Cardiac septum (tissue), 1 donor: ENCODE results near the gene SPAG16. TPM values are rescaled to one million over a fixed set of nuclear protein-coding genes. Genes with fewer than 3 reads are reported as not detected.

ENCODE experiments used
- DNase-seq: peaks from one replicate; pipeline ENCODE4 v3.0.0-alpha.2; 2020; ENCODE audit warnings: low spot score
- intact Hi-C: fragments of 100-400 bp; cut with DNase I; formaldehyde crosslinking; loops from one replicate; pipeline ENCODE4 v1.14.0; 2022
- total RNA-seq: library from RNA; stranded (reverse); fragmentation: NEBNext Ultra II Directional; extraction: Animal tissue kit (Norgen Biotek cat#: 25700); gene quantifications from one replicate; pipeline ENCODE4 v1.2.1, GENCODE V29; 2021
- donor health status: DM: no; HTN: no; CAD: no.

Gene SPAG16
- total RNA-seq, 1 donor from 2014 or later, result 22.8 TPM

DNA sequence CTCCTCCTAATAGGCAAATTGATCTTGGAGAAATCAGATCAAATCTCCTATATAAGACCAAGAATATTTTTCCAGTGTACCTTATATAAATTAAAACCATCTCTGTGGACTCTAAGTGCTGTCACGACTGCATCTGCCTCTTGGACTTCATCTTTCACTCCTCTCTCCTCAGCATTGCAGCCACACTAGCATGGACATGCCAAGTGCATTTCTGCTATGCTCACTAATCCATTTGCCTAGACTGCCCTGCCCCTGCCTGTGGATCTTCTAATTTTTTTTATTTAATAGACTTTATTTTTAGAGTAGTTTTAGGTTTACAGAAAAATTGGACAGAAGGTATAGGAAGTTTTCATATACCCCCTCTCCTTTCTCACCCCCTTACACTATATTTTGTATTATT lies 979.9 kb downstream of the SPAG16 start:
- intact Hi-C loops, result no loop called here

DNA sequence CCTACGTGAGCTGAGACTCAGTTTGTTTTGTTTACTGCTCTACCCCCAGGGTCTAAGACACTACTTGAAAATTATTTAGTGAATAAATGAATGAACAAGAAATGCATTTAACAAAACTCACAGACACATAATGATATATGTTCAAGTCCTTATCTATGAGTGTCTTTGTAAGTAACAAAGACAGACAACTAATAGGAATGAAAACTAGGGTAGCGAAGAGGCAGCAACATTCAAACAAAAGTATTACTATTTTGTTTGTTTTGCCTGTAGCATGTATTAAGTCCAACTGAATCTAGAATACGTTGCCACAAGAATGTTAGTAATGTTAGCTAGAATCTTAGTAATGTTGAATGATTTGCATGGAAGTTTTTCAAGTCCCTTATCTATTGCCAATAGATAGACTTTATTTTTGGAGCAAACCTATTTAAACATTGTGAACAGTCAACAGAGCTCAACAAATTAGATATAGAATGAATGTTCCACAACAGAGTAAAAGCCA lies 981.8 kb downstream of the SPAG16 start:
- intact Hi-C loops, result no loop called here
- DNase-seq, result no peak

More for the DNA sequence above, 979.9 kb downstream of the SPAG16 start:
- DNase-seq, result no peak

DNA sequence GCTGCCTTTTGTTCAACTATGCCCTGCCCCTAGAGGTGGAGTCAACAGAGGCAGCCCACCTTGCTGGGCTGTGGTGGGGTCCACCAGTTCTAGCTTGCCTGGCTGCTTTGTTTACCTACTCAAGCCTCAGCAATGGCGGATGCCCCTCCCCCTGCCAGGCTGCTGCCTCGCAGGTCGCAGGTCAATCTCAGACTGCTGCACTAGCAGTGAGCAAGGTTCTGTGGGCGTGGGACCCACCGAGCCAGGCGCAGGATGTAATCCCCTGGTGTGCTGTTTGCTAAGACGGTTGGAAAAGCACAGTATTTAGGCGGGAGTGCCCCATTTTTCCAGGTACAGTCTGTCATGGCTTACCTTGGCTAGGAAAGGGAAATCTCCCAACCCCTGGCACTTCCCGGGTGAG lies 993.6 kb downstream of the SPAG16 start:
- no peak for DNase-seq
- intact Hi-C loops, result no loop called here

DNA sequence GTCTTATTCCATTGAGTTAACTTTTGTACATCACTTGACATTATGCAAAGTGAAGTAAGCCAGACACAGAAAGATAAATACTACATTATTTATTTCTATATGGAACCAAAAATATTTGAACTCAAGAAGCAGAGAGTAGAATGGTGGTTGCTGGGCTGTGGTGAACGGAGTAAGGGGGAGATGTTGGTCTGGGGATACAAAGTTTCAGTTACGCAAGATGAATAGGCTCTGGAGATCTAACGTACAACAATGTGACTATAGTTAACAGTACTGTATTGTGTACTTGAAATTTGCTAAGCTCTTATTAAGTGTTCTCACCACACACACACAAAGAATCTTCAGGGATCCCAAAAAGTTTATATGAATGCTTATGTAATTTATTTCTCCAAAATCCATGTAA lies 1001.7 kb downstream of the SPAG16 start:
- intact Hi-C loops, result no loop called here
- no peak for DNase-seq

DNA sequence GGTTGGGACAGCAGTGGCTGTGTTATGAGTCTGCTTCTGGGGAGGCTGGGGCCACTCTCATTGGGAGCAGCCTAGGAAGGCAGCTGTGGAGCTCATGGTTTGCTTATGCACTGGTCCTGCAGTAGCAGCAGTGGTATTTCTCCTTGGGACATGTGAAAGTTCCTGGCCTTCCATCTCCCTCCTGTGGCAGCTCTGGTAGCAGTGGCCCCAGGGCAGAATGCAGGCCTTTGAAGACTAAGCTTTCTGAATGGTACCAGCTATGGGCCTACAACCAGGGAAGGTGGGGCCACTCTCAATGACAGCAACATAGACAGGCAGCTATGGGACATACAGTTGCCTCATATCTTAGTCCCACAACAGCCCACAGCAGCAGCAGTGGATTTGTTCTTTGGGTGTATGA lies 1009.3 kb downstream of the SPAG16 start:
- DNase-seq, result no peak
- intact Hi-C loops, result no loop called here

DNA sequence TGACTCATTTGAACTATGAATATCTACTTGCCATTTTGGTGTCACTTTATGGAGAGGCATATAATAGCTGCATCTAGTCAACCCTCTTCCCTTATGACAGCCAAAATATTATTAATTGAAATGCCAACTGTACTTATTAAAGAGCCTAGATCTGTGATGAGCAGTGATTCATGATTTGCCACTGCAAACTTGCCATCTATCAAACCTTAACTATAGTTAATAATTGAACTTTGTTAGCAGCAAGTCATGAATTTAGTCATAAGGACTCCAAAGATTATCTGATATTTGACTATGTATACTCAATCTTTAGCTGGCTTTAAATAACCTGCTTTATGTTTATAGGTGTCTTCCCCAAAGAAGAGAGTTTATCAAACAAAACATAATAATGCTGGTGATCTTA lies 1010.2 kb downstream of the SPAG16 start:
- intact Hi-C loops, result no loop called here
- no peak for DNase-seq

DNA sequence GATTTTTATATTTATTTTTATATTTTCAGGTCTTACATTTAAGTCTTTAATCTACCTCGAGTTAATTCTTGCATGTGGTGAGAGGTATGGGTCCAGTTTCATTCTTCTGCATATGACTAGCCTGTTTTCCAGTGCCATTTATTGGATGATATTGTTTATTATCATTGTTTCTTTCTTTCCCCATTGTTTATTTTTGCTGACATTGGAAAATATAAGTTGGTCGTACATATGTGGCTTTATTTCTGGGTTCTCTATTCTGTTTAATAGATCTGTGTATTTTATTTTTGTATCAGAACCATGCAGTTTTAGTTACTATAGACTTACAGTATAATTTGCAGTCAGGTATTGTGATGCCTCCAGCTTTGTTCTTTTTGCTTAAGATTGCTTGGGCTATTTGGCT lies 1013.2 kb downstream of the SPAG16 start:
- no peak for DNase-seq
- intact Hi-C loops, result no loop called here

DNA sequence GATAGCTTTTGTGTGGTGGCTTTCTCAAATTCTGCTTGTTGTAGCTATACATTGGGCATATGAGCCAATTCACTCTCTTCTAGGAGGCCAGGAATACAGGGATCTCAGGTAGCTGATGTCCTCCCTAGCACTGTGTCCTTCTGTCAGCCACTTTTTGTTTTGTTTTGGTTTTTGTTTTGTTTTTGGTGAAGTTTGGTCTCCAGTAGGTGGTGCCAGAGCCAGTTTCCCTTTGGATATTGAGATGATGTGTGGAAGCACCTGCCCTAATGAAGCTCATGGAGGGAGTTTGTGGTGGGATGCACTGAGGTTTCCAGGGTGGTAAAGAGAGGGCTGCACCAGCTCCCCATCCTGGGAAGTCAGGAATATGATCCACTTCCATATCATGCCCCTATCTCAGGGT lies 1026.1 kb downstream of the SPAG16 start:
- DNase-seq, result no peak
- intact Hi-C loops, result no loop called here

DNA sequence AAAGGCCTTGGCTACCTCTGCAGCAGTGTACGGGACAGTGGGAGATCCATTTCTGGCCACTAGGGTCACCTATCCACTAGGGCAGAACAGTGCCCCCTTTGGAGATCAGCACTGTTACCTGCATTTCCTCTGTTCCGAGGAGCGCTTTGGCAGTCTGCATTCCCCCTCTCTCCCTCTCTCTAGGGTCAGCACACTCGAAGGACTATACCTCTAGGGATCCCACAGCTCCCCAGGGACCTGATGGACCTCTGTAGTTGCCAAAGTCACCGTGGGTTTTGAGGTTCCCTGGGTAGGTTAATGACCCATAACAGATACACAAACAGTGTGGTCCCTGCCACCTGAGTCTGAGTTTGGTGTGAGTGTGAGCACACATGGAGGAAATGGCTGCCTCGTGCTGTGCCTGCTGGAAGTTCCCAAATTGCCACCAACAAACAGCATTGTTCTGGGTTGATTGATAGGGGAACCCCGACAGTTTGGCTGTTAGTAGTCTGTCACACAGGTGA lies 1026.8 kb downstream of the SPAG16 start:
- intact Hi-C loops, result no loop called here
- DNase-seq, result no peak

DNA sequence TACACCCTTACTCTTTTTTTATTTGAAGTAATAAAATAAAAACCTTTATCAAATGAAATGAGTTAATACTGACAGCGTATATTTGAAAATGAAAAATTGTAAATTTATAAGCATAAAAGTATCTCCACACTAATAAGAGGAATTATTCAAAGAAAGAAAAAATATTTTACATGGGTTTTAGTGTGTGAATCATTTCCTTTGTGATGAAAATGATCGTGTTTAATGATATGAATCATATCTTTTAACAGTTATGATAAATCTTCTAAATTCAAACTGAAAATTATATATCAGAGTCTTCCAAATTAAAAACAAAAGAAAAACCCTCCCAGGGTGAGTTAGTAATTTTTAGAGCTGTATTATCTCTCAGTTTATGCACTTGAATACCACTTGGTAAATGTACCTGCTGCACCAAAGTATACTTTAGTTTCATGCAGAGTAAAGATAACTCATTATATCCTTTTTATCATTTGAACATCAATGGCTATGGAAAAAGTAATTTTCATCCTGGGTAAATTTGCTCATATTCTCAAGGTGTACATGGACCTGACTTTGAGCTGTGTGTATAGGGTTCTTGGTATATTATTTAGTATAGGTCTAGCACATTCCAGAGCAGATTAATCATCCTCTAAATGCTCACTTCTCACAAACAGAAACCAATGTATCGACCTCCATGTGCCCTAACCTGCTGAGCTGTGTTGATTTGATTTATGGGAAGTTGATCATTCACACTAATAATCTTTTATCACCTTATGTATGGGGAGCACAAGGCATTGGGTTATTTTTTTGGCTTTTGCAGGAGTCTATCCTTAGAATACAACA lies 1027.9 kb downstream of the SPAG16 start:
- intact Hi-C loops, result no loop called here
- DNase-seq, result no peak

DNA sequence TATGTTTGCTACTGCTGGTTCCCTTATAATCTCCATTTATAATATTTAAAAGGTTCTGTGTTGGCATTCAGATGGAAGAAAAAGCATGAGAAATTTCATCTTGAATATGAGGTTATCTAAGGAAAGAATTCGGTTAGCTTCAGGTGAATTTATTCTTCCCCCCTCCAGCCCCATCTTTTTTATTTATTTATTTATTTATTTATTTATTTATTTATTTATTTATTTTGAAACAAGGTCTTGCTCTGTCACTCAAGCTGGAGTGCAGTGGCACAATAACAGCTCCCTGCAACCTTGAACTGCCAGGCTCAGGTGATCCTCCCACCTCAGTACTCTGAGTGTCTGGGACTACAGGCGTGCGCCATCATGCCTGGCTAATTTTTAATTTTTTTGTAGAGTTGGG lies 1031.1 kb downstream of the SPAG16 start:
- DNase-seq, result no peak
- intact Hi-C loops, result no loop called here

DNA sequence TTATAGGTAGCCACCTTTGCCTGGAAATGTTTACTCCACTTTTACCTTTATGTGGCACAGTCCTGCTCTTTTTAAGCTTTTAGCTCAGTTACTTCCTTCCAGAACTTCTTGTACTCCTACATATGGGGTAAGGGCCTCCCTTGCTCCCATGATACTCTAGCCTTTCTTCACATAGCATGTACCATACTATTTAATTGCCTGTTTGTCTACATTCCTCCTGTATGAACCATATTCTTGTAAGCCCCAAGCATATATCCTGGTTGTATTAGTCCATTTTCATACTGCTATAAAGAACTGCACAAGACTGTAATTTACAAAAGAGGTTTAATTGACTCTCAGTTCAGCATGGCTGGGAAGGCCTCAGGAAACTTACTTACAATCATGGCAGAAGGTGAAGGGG lies 1035.9 kb downstream of the SPAG16 start:
- no peak for DNase-seq
- intact Hi-C loops, result no loop called here

DNA sequence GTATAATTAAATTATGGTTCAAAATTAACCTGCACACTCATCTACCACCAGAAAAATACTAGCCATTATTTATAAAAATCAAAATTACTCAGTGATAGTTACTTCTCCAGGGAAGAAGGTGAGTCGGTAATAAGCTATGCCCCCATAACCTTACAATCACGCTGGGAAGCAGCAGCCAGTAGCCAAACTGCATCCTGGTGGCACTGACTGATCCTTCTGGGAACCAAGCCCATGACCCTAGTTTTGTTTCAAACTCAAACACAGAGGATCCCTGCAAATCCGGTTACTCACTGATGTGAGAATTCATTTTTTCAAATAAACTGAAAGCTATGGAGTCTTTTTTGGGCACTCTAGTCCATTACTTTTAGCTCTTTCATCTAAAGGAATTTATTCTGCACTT lies 1038.4 kb downstream of the SPAG16 start:
- no peak for DNase-seq
- intact Hi-C loops, result no loop called here

DNA sequence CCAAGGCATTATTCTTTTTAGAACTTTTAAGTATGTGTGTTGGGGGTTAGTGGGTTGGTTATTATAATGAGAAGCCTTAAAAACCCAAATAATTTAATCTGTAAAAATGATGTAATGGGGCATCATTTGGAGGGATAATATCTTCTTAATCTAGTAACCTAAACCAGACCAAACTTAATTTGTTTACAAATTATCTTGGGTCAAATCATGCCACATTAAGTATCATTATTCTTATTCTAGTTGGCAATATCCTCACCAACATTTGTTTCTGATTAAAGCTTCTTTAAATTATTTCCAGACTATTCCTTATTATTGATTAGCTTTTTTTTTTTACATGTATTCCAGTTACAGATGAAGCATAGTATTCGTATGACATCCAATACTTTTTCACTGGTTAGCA lies 1041.1 kb downstream of the SPAG16 start:
- DNase-seq, result no peak
- intact Hi-C loops, result no loop called here

DNA sequence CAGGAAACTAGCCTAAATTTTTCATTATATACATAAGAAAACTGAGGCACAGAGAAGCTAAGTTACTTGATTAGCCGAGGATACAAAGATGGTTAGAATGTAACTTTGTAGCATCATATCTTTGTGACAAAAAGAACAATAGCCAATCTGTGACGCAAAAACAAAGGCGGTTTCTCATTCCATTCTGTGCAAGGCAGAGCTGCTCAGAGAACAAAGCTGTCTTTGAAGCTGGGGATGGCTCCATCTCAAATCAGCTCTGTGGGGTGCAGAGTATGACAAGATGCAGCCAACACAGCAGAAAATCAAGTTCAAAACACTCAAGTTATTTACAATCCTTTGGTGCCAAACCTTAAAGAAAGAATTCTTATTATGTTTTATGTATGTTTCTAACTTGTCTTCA lies 1044.7 kb downstream of the SPAG16 start:
- DNase-seq, result no peak
- intact Hi-C loops, result no loop called here

DNA sequence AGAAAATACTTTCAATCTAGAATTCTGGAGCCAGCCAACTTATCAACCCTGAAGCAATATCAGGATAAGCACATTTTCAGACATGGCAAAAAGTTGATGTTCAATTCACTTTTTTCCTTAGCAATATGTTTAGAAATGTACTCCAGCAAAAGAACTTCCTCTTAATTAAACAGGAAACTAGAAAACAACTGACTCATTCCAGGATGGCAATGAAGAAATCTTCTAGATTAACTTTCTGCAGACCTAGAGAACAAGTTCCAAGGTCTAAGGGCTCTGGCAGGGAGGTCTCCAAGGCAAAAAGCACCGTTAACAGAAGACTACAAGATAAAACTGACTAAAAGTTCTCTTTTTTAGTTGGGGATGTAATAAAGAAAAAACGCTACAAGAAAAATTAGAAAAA lies 1057.4 kb downstream of the SPAG16 start:
- intact Hi-C loops, result no loop called here
- no peak for DNase-seq

DNA sequence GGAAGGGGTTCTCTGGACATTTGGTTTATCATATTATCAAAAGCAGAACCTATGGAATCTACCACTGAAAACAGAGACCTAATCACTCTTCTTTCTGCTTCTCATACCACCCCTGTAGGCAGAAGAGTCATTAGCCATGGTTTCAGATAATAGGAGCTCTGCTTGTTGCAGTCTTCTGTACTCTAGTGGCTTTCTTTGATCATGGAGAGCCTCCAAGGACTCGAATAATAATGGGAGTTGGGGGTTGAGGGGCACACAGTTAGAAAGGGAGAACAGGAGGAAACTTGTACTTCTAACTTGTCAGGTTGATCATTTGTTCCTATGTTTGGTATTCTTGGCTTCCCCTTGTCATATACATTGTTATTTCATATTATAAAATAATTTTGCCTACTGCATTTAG lies 1074.2 kb downstream of the SPAG16 start:
- intact Hi-C loops, result no loop called here
- no peak for DNase-seq

DNA sequence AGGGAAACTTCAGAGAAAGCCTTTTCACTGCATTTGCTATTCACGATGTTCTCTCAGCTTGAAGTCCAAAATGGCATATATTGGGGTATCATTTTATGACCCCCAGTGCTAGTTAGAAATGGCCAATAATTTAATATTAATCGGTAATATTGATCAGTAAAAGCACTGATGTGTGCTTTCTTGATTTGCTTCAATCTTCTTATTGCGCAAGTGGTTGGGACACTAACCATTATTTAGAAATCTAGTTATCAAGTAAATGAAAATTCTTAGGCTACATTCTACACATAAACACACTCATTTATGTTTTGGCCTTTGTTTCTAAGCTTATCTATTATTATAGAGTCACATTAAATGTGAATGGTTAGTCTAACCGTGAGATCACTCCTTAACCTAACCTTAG lies 1076.9 kb downstream of the SPAG16 start:
- DNase-seq, result no peak
- intact Hi-C loops, result no loop called here

DNA sequence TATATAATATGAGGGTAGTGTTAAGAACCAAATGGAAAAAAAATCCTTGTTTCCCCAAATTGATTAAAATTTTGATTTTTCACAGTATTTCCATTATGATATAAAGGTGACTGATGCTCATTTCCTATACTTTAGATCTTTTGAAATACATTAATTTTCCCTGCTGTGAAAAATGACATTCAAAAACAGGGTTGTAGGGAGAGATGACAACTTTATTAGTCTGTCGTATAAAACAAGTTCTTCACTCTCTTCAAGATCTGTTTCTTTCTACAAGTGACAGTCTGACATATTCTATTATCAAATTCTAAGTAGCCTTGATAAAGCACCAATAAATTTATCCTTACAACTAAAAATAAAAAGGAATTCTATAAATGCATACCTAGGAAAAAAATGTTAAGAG lies 1081.3 kb downstream of the SPAG16 start:
- intact Hi-C loops, result no loop called here
- no peak for DNase-seq

DNA sequence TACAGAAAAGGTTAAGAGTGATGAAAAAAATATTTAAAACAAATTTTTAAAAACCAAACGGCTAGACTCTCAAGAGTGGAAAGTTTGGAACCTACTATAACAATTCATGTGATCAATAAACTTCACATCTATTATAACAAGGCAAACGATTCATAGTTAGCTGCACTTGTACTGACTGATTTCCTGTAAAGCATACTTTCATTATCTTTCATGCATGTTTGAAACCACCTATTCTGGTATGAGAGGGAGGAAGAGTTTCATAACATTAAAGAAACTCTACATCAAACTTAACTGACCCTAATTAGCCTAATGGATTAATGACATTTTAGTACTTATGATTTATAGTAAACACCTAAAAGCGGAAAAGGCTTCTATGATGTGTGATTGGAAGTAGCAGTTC lies 1082.9 kb downstream of the SPAG16 start:
- intact Hi-C loops, result no loop called here
- DNase-seq, result no peak

DNA sequence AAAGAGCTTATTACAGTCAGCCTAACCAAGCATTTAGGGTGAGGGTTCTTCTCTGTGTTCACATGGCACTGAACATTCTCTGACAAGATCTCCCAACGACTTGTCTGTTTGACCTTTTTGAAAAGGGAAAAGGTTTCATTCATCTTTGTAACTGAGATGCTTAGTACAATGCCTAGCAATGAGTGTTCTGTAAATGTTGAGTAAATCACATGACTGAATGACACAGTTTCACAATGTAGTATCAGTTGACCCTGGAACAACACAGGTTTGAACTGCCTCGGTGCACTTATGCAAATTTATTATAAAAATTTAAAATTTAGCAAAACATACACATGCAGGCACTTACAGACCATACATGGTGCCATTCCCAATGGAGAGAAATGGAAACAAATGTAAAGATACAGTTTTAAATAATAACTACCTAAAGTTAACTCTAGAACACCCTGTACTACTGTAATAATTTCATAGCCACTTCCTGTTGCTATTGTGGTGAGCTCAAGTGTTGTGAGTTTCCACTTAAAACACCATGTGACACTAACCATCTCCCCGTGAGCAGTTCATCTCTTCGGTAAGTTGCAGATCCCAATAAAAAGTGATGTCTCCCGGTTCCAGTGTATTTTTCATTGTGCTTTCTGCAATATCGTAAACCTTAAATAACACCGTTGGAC lies 1092.5 kb downstream of the SPAG16 start:
- intact Hi-C loops, result no loop called here

More for the DNA sequence above, 1092.5 kb downstream of the SPAG16 start:
- no peak for DNase-seq
